ENCODE results near the gene ADPRM.
"Not testable (repeated sequence)": the region's sequence is repeated elsewhere in the genome, so short reads cannot be mapped to it uniquely, and the experiment has no call there.

ADPRM gene

GRCh38 chr17:10699856-10700255, 2.5 kb downstream of the ADPRM start:
- no peak for DNase-seq (ENCODE audit: low read depth in 2 of 2)

- no peak for DNase-seq (ENCODE audit: low read depth in 2 of 2)
Measured at GRCh38 chr17:10702574-10702973, 5.2 kb downstream of the ADPRM start.

DNA sequence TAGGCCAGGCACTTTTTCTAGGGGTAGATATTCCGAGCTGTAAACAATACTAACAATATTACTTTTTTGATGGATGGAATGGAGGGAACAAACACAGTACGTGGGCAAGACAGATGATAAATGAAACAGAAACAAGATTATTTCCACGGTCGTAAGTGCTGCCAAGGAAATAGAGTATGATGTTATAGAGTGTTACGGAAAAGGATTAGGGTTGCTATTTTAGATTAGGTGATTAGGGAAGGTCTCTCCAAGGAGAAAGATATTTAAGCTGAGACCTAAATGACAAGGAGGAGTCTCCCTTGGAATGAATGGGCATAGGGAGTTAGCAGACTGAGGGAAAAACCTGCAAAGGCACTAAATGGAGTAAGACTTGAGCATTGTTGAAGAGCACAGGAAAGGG, 8.3 kb downstream of the ADPRM start:
- no peak for DNase-seq (ENCODE audit: low read depth in 2 of 2)

DNA sequence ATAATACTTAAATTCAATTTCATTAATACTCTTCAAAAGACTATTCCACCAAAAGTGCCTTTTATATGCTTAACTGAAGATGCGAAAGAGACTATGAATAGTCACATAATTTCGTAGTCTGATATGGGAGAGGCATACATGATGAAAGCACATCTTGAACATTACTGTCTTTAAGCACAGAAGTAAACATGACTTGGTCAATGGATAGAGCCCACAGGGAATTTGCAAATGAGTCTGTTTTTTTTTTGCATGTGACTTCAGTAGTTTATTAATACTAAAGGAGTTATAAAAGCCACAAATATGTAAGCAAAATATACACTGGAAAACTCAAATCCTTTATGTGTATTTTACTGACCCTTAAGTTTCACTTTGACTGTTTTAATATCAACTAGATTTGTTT, 15.9 kb downstream of the ADPRM start:
- no peak for DNase-seq (ENCODE audit: low read depth in 2 of 2)

DNA sequence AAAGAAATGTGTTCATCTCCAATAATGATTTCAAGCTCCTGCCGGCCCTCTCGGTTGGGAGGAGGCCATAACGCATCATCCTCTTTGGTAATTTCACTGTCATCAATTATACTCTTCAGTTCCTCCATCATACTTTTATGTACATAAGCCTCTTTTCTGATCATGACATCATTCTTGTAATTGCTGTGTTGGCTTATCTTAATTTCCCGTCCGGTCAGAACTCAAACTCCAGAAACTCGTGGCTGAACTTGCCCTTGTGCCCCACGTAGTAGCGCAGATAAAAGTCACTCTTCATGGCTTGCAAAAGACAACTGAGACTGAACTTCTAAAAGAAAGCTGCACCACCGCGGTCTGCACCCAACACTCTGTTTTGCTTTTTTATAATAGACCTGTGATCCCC, 18.8 kb downstream of the ADPRM start:
- no peak for DNase-seq (ENCODE audit: low read depth in 2 of 2)

- no peak for DNase-seq (ENCODE audit: low read depth in 2 of 2)
Measured at GRCh38 chr17:10718547-10718946, 21.2 kb downstream of the ADPRM start.

GRCh38 chr17:10724546-10725195, 27.3 kb downstream of the ADPRM start:
- DNase-seq (ENCODE audit: low read depth in 2 of 2), result no peak

- no peak for DNase-seq (ENCODE audit: low read depth in 2 of 2)
Measured at GRCh38 chr17:10725262-10725661, 27.9 kb downstream of the ADPRM start.

GRCh38 chr17:10726196-10726595, 28.8 kb downstream of the ADPRM start:
- no peak for DNase-seq (ENCODE audit: low read depth in 2 of 2)

DNA sequence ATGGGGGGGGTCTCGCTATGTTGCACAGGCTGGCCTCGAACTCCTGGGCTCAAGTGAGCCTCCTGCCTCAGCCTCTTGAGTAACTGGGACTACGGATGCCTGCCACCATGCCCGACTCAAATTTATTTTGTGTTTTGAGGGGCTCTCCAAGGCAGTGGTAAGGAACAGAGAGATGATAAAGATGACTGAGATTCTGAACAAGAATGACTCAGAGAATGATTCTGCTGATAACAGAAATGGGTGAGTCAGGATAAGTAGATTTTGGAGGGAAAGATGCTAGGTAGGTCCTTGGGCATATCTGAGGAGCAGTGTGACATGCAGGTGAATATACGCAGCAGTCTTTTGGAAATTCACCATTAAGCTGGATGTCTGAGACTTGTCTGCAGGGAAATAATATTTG, 29.8 kb downstream of the ADPRM start:
- DNase-seq (ENCODE audit: low read depth in 2 of 2), result peak in 1 of 2 donors; percentile 7

GRCh38 chr17:10728331-10728892, 31.0 kb downstream of the ADPRM start:
- DNase-seq (ENCODE audit: low read depth in 2 of 2), result no peak

- DNase-seq (ENCODE audit: low read depth in 2 of 2), result peak; percentile 25 to 27
Measured at GRCh38 chr17:10729334-10730193, 32.2 kb downstream of the ADPRM start, which contains the start of gene TMEM220. Gene TMEM220 (minus strand): TSS chr17:10730023. CDS start chr17:10729851, 172 bp downstream.

- DNase-seq (ENCODE audit: low read depth in 2 of 2), result not testable (repeated sequence)
Measured at GRCh38 chr17:10730247-10730646, 32.9 kb downstream of the ADPRM start.

DNA sequence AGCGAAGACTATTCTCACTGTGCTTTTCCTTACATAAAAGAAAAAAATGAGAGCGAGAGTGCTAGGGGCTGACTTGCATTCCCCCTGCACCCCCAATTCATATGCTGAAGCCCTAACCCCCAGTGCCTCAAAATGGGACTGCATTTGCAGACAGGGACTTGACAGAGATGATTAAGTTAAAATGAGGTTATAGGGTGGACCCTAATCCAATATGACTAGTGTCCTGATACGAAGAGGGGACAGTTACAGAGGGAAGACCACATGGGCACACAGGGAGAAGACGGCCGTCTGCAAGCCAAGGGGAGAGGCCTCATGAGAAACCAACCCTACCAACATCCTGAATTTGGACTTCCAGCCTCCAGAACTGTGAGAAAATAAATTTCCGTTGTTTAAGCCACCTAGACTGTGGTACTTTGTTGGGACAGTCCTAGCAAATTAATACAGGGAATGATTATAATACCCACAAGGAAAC, 34.0 kb downstream of the ADPRM start:
- no peak for DNase-seq (ENCODE audit: low read depth in 2 of 2)

GRCh38 chr17:10732121-10732520, 34.7 kb downstream of the ADPRM start:
- not testable (repeated sequence) for DNase-seq (ENCODE audit: low read depth in 2 of 2)

DNA sequence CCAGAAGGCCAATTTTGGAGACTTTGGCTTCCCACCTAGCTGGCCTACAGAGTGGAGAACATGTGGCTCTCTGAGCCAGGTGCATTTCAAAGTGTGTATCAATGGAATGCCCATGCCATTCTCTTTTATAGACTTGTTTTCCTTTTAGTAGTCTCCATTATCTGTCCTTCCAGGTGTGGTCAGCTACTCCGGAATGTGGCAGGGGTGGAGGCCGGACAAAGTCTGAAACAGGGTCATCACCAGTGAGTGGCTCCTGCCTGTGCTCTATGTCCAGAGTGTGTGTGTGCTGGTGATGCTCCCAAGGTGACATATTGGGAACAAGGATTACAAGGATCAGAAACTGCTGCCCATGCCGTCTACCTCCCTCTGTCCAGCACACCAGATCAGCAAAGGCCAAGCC, 36.3 kb downstream of the ADPRM start:
- DNase-seq (ENCODE audit: low read depth in 2 of 2), result no peak

DNA sequence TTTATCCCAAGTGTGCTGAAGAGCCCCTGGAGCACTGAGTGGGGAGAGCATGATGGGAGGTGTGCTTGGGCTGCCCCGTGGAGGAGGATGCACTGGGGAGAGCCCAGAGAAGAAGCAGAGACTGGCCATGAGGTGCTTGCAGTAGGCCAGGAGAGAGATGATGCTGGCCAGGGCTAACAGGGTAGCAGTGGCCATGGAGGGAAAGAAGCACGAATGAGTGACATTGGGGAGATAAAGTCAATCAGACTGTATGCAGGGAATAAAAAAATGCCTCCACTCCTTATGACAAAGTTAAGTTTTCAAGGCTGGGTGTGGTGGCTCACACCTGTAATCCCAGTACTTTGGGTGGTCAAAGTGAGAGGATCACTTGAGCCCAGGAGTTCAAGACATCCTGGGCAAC, 37.9 kb downstream of the ADPRM start:
- DNase-seq (ENCODE audit: low read depth in 2 of 2), result no peak

DNA sequence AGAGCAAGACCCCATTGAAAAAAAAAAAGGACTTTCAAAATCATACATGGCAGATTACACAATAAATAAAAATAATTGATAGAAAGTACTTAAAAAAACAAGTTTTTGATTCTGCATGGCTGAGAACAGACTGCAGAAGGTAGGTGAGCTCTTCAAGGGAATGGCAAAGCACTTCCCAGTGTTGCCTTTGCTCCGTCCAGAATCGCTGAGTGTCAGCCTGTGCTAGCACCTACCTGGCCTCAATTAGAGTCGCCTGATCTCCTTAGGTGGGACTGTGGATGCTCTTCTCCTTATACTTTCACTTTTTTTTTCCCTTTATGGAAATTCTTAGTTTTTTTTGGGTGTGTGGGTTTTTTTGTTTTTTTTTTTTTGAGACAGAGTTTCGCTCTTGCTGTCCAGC, 38.4 kb downstream of the ADPRM start:
- DNase-seq (ENCODE audit: low read depth in 2 of 2), result no peak

DNA sequence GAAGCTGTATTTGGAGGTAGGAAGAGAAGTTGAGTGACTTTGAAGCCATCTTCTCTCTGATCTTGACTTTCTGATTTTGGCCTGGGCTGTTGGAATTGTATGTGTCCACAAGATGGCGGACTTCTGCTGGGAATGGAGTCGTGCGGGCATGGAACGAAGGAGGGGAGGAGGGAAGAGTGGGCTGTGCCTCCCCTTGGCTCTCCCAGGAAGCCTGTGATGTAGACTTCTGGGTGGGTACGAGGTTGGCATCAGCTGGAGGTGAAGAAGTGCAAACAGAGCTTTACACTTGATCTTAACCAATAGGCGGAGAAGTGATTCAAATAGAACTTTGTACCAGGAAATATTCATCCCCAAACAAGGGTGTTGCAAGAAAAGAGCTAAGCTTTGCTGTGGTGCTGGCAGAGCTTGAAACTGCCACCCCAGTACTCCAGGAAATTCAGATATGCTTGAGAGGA, 39.8 kb downstream of the ADPRM start:
- DNase-seq (ENCODE audit: low read depth in 2 of 2), result no peak

DNA sequence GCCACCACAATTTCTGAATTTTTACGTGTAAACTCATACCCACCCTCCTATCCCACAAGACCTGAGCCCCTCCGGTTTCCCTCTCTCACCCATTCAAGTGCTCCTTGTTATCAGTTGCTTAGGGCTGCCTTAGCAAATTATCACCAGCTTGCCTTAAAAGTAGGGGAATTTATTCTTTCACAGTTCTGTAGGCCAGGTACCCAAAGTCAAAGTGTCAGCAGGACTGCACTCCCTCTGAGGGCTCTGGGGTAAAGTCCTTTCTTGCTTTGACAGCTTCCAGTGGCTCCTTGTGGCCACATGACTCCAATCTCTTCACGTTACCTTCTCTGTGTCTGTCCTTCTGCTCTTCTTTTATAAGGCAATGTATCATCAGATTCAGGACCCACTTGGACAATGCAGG, 40.3 kb downstream of the ADPRM start:
- no peak for DNase-seq (ENCODE audit: low read depth in 2 of 2)

DNA sequence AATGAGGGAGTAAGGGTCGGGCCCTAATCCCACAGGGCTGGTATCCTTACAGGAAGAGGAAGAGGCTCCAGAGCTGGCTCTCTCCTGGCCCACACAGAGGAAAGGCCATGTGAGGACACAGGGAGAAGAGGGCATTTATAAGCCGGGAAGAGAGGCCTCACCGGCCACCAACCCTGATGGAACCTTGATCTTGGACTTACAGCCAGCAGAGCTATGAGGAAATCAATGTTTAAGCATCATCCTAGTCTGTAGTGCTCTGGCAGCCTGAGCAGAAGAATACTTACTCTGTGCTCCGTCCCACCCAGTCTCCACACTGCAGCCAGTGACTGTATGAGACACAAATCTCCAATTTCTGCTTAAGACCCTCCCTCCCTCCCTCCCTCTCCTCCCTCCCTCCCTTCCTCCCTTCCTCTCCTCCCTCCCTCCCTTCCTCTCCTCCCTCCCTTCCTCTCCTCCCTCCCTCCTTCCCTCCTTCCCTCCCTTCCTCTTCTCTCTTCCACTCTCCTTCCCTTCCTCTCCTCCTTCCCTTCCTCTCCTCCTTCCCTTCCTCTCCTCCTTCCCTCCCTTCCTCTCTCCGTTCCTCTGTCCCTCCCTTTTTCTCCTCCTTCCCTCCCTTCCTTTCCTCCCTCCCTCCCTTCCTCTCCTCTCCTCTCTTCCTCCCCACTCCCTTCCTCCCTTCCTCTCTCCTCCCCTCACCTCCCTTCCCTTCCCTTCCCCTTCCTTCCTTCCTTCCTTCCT, 41.3 kb downstream of the ADPRM start:
- DNase-seq (ENCODE audit: low read depth in 2 of 2), result no peak

GRCh38 chr17:10739386-10739785, 42.0 kb downstream of the ADPRM start:
- DNase-seq (ENCODE audit: low read depth in 2 of 2), result no peak

All from stimulated activated CD8-positive, alpha-beta memory T cell treated with anti-CD3 and anti-CD28 coated beads, Interleukin-15, amount 100 ng/mL, for 48 hours (primary cell).